Measurements from ENCODE around the gene SLIRP. TPM values are rescaled to one million over a fixed set of nuclear protein-coding genes. Genes with fewer than 3 reads are reported as not detected.
"Not testable (repeated sequence)": the region's sequence is repeated elsewhere in the genome, so short reads cannot be mapped to it uniquely, and the experiment has no call there.

The SLIRP gene
- total RNA-seq, 6 experiments from 2014 or later, result 152 to 209 (median 182) TPM

GRCh38 chr14:77741438-77741837, 33.5 kb downstream of the SLIRP start:
- Mint-ChIP-seq H3K4me3 (no peak overlapping the region), H3K36me3 (ENCODE audit: low read depth) (peaks cover 17% of the 10 kb centered on the region), H3K9me3 (no peaks in the 10 kb centered on the region), H3K27ac (no peak overlapping the region), H3K27me3 (ENCODE audit: insufficient read depth) (no peaks in the 10 kb centered on the region; the same call in 1 of the 2 replicates), H3K4me1 (ENCODE audit: low read depth) (no peaks in the 10 kb centered on the region; the same call in 1 of the 2 replicates)
- DNase-seq, result no peak
- TF ChIP-seq CTCF (IDR thresholded peaks at IDR 0.05), result no peak

- Mint-ChIP-seq H3K4me1 (ENCODE audit: low read depth) (no peaks in the 10 kb centered on the region; the same call in 1 of the 2 replicates), H3K9me3 (no peaks in the 10 kb centered on the region), H3K4me3 (no peak overlapping the region), H3K27me3 (ENCODE audit: insufficient read depth) (no peaks in the 10 kb centered on the region), H3K27ac (no peak overlapping the region), H3K36me3 (ENCODE audit: low read depth) (peaks cover 33% of the 10 kb centered on the region)
- no peak for TF ChIP-seq CTCF (IDR thresholded peaks at IDR 0.05)
- DNase-seq, result no peak
These were observed 38.3 kb downstream of the SLIRP start for GRCh38 chr14:77746064-77746702.

GRCh38 chr14:77747425-77747824, 39.5 kb downstream of the SLIRP start:
- H3K4me1 Mint-ChIP-seq (ENCODE audit: low read depth); H3K9me3 Mint-ChIP-seq; DNase-seq; H3K27me3 Mint-ChIP-seq (ENCODE audit: insufficient read depth); H3K27ac Mint-ChIP-seq; H3K4me3 Mint-ChIP-seq: not testable (repeated sequence)
- H3K36me3 Mint-ChIP-seq (ENCODE audit: low read depth), result peaks cover 42% of the 10 kb centered on the region

GRCh38 chr14:77752266-77752665, 44.4 kb downstream of the SLIRP start:
- no peak for DNase-seq
- no peak overlapping the region for H3K27ac Mint-ChIP-seq
- no peak overlapping the region for H3K4me3 Mint-ChIP-seq
- no peaks in the 10 kb centered on the region for H3K27me3 Mint-ChIP-seq (ENCODE audit: insufficient read depth)
- H3K4me1 Mint-ChIP-seq (ENCODE audit: low read depth), result peaks cover 7% of the 10 kb centered on the region; the same call in 1 of the 2 replicates
- no peaks in the 10 kb centered on the region for H3K9me3 Mint-ChIP-seq
- TF ChIP-seq CTCF (IDR thresholded peaks at IDR 0.05), result no peak
- peaks cover 36% of the 10 kb centered on the region; the same call in 1 of the 2 replicates for H3K36me3 Mint-ChIP-seq (ENCODE audit: low read depth)

GRCh38 chr14:77752799-77753516, 45.1 kb downstream of the SLIRP start:
- no peak for DNase-seq
- Mint-ChIP-seq H3K27ac (no peak overlapping the region), H3K27me3 (ENCODE audit: insufficient read depth) (no peaks in the 10 kb centered on the region), H3K4me3 (no peak overlapping the region), H3K9me3 (no peaks in the 10 kb centered on the region), H3K36me3 (ENCODE audit: low read depth) (peaks cover 36% of the 10 kb centered on the region; the same call in 1 of the 2 replicates), H3K4me1 (ENCODE audit: low read depth) (peaks cover 14% of the 10 kb centered on the region; the same call in 1 of the 2 replicates)
- no peak for TF ChIP-seq CTCF (IDR thresholded peaks at IDR 0.05)

Data from HFFc6 (cell line).